GM18858 (cell line): Measurements from ENCODE around the gene MT1E.

Experiments used
- ATAC-seq: cut with Tn5 transposase; IDR thresholded peaks from one replicate; pipeline ENCODE4 v1.9.1; 2021; ENCODE audit not compliant: unreplicated experiment

MT1E gene

DNA sequence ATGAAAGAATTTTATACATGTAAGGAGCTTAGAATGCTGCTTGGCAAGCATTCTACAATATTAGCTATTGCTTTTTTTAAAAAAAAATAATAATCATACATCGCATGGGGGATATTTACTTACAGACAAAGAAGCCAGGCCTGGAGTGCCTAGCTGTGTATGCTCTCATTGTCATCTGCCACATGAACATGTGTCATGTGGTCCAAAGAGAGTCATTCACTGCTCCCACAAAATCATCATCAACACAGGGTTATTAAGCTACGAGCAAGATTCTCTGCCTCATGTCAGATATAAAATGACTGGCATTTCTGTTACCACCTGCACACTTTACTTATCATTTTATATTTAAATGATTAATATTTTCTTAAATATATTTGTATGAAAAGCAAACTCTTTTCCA, 1.9 kb upstream of the MT1E start:
- no peak for ATAC-seq

DNA sequence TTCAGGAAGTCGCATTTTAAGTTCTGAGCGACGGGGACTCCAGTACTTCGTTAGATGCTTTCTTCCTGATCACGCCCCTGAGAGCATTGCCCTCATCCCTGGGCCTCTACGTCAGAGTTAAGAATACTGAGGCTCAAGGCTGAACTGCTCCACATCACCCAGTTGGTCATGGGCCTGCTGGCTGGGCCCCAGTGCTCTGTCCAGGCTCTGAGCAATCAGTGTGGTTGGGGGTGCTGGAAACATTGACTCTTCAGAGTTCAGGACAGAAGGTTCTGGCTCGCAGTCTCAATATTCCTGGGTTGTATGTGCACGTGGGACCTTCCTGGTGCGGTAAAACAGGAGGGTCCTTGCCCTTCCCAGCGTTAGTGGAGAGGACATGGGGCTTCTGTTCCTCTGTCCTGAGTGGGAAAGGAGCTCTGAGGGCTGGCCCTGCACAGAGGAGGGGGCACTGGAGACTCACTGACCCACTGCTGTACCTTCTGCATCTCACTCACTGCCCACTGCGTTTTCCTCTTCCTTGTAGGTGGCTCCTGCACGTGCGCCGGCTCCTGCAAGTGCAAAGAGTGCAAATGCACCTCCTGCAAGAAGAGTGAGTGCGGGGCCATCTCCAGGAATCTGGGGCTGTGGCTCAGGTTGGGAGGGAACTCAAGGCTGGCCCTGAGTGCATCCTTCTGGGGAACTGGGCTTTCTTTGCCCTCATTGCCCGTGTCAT, 518 bp downstream of the MT1E start:
- no peak for ATAC-seq

DNA sequence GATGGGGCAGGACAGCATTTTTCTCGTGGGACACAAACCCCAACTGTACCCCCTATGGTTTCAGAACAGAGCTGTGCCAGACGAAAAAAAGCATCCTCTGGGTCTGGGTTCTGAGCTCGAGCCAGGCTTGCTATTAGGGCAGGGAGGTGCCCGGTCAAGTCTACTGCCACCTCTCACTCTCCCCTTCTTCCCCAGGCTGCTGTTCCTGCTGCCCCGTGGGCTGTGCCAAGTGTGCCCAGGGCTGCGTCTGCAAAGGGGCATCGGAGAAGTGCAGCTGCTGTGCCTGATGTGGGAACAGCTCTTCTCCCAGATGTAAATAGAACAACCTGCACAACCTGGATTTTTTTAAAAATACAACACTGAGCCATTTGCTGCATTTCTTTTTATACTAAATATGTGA, 1.1 kb downstream of the MT1E start:
- no peak for ATAC-seq

DNA sequence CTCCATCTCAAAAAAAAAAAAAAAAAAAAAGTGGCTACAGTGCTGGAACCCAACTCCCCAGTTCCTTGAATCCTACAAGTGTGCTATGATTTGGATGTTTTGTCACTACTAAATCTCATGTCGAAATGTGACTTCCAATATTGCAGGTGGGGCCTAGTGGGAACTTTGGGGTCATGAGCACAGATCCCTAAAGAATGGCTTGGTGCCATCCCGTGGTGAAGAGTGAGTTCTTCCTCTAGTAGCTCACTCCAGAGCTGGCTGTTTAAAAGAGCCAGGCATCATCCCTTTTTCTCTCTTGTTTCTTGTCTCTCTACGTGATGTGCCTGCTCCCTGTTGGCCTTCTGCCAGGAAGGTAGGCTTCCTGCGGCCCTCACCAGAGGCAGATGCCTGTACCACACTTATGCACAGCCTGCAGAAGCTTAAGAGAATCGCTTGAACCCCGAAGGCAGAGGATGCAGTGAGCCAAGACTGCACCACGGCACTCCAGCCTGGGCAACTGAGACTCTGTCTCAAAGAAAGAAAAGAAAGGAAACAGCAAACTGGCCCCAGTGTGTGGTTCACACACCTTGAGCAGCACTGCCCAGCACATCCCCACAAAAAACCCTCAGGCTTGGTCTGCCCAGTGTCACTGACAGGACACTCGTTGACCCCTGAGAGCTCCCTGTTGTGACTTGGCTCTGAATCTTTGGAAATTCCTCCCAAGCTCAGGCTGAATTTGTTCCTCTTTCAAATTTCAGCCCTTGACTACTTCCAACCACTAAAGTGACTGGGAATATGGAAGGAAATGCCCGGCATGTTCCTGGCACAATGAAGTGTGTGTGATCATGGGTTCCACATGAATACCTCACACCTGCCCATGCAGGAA, 3.1 kb downstream of the MT1E start:
- ATAC-seq: no peak

DNA sequence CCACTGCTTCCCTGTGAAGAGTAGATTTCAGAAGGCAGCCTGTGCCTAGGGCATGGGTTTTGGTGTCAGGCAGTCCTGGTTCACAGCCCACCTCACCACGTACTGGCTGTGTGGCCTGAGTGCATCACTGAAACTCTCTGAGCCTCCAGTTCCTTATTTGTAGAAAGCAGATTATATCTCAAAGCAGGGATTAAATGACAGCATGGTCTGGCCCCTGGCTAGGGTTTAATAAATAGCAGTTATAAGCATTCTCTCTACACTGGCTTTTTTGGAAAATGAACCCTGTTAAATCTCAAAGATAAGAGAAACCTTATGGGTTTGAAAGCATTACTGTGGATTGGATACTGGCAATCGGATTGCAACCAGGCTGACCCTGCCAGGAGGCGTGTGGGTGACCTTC, 4.0 kb downstream of the MT1E start:
- no peak for ATAC-seq

DNA sequence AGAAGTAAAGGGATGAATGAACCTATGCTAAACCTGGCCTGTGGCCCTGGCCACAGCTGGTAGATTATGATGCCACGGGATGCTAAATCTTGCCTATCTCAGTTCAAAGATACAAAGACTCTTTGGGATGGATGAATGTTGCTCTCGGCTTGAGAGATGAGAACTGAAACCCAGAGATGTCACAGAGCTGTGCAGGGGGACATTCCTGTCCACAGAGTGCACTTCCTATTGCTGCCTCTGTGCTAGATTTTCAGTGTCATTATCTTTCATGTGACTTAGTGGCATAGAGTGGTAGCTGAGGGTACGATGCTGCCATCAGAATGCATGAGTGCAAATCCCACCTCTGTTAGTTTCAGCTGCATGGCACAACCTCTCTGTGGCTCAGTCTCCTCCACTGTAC, 4.6 kb downstream of the MT1E start:
- ATAC-seq: peak; percentile 91

DNA sequence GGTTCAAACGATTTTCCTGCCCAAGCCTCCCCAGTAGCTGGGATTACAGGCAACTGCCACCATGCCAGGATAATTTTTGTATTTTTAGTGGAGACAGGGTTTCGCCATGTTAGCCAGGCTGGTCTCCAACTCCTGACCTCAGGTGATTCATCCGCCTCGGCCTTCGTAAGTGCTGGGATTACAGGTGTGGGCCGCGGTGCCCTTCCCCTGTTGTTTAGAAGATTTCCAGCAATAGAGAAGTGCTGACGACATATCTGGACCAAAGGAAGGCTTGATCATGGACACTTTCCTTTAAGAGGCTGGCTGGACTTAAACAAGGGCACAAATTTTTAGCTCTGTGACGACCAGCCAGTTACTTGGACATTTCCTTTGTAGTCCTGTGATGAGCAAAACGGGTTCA, 5.6 kb downstream of the MT1E start:
- no peak for ATAC-seq

DNA sequence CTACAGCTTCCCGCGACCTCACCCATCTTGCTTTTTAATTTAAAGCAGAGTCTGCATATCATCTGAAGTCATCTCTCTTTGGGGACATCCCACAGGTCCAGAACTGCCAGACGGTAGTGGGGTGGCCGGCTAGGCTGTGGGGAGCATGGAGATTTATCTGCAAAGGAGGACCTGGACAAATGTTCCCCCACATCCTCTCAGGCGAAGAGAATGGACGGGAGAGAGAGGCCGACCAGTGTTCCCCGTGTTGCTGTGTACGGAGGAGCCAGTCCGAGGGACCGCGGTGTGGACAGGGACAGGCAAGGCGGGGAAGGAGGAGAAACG, 6.2 kb downstream of the MT1E start:
- ATAC-seq: no peak

DNA sequence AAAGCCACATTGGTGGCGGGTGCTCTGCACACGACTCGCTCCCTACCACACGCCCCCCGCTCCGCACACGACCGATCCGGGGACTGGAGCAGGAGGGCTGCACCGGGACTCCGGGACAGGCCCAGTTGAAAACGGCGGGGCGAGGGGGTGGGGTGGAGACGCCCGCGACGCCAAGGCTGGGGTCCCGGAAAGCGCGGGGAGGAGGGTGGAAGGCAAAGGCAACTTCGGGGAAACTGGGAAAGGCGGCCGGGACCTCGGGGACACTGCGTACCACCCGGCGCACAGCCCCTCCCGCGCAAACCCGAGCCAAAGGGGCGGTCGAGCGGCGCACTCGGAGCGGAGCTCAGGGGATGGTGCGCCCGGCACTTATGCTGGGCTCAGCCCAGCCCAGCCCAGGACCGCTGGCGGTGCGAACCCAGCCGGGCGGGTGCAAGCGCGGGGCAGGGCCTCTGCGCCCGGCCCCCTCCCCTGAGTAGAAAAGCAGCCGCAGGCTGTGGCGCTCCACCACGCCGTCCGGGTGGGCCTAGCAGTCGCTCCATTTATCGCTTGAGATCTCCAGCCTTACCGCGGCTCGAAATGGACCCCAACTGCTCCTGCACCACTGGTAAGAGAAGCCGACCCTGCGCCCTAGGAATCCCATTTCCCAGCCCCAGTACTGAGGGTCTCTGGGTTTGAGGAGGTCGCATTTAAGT, 6.7 kb downstream of the MT1E start, which contains the start of gene MT1M:
MT1M (plus strand) TSS at position 504 of the 692 bp plus-strand sequence; CDS start at position 577, 73 bp downstream.
- no peak for ATAC-seq

DNA sequence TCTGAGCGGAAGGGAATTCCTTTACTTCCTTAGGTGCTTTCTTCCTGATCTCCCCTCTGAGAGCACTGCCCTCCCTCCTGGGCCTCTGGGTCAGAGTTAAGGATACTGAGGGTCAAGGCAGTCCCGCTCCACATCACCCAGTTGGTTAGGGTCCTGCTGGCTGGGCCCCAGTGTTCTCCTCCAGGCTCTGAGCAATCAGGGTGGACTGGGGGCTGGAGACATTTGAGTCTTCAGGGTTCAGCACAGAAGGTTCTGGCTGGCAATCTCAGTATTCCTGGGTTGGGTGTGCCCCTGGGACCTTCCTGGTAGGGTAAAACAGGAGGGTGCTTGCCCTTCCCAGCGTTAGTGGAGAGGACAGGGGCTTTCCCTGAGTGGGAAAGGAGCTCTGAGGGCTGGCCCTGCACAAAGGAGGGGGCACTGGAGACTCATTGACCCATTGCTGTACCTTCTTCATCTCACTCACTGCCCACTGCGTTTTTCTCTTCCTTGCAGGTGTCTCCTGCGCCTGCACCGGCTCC, 7.3 kb downstream of the MT1E start:
- no peak for ATAC-seq

DNA sequence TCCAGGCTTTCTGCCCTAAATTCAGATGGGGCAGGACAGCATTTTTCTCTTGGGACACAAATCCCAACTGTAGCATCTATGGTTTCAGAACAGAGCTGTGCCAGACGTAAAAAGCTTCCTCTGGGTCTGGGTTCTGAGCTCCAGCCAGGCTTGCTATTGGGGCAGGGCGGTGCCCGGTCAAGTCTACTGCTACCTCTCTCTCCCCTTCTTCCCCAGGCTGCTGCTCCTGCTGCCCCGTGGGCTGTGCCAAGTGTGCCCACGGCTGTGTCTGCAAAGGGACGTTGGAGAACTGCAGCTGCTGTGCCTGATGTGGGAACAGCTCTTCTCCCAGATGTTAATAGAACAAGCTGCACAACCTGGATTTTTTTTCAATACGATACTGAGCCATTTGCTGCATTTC, 8.0 kb downstream of the MT1E start:
- no peak for ATAC-seq

DNA sequence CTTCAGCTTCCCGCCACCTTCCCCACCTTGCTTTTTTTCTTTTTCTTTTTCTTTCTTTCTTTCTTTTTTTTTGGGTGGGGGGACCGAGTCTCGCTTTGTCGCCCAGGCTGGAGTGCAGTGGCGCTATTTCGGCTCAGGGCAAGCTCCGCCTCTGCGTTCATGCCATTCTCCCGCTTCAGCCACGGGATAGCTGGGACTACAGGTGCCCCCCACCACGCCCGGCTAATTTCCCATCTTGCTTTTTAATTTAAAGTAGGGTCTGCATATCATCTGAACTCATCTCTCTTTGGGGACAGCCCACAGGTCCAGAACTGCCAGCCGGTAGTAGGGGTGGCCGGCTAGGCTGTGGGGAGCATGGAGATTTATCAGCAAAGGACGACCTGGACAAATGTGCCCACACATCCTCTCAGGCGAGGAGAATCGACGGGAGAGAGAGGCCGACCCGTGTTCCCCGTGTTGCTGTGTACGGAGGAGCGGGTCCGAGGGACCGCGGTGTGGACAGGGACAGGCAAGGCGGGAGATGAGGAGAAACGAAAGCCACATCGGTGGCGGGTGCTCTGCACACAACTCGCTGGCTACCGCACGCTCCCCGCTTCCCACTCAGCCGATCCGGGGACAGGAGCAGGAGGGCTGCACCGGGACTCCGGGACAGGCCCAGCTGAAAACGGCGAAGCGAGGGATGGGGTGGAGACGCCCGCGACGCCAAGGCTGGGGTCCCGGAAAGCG, 9.3 kb downstream of the MT1E start:
- ATAC-seq: no peak

DNA sequence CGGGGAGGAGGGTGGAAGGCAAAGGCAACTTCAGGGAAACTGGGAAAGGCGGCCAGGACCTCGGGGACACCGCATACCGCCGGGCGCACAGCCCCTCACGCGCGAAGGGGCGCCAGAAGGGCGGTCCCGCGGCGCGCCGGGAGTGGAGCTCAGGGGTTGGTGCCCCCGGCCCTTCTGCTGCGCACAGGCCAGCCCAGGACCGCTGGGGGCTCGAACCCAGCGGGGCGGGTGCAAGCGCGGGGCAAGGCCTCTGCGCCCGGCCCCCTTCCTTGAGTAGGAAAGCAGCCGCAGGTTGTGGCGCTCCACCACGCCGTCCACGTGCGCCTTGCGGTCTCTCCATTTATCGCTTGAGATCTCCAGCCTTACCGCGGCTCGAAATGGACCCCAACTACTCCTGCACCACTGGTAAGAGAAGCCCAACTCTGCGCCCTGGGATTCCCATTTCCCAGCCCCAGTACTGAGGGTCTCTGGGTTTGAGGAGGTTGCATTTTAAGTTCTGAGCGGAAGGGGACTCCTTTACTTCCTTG, 9.9 kb downstream of the MT1E start:
- no peak for ATAC-seq

DNA sequence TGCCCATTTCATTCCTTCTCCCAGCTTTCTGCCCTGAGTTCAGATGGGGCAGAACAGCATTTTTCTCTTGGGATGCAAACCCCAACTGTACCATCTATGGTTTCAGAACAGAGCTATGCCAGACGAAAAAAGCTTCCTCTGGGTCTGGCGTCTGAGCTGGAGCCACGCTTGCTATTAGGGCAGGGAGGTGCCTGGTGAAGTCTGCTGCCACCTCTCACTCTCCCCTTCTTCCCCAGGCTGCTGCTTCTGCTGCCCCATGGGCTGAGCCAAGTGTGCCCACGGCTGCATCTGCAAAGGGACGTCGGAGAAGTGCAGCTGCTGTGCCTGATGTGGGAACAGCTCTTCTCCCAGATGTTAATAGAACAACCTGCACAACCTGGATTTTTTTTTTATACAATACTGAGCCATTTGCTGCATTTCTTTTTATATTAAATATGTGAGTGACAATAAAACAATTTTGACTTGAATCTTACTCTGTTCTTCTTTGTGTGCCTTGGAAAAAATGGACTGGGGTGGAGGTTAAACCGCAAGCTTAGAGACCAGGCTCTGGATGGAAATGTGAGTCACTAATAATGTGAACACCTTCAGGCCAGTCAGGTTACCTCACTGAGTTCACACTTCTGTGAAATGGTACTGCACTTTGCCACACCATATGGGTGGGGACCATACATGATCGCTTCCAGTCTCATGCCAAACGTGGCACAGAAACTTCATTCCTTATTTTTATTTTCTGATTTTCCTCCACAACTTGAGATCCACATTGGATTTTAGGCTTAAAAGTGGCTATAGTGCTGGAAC, 11.2 kb downstream of the MT1E start:
- ATAC-seq: no peak

DNA sequence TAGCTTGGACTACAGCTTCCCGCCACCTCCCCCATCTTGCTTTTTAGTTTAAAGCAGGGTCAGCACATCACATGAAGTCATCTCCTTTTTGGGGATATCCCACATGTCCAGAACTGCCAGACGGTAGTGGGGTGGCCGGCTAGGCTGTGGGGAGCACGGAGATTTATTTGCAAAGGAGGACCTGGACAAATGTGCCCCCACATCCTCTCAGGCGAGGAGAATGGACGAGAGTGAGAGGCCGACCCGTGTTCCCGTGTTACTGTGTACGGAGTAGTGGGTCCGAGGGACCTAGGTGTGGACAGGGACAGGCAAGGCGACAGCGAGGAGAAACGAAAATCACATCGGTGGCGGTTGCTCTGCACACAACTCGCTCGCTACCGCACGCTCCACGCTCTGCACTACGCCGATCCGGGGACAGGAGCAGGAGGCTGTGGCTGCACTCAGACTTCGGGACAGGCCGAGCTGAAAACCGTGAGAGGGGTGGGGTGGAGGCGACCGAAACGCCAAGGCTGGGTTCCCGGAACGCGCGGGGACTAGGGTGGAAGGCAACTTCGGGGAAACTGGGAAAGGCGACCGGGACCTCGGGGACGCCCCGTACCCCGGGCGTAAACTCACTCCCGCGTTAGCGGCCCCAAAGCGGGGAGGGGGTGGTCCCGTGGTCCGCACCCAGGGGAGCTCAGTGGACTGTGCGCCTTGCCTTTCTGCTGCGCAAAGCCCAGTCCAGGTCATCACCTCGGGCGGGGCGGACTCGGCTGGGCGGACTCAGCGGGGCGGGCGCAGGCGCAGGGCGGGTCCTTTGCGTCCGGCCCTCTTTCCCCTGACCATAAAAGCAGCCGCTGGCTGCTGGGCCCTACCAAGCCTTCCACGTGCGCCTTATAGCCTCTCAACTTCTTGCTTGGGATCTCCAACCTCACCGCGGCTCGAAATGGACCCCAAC, 12.5 kb downstream of the MT1E start, which contains the start of gene MT1A:
MT1A (plus strand) TSS at position 853 of the 937 bp plus-strand sequence; CDS start at position 926, 73 bp downstream.
- ATAC-seq: no peak

DNA sequence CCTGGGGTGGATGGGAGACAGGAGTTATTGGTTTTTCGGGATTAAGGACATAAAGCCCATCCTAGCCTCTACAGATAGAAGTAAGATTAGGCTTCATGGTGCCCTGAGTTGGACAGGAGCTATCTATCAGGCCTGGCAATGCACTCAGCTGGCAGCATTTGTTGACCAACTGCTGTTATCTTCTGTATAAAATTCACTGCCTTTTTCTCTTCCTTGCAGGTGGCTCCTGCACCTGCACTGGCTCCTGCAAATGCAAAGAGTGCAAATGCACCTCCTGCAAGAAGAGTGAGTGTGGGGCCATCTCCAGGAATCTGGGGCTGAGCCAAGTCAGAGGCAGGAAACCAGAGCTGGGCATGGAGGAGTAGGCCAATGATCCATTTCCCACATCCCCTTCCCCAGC, 13.5 kb downstream of the MT1E start:
- ATAC-seq: no peak

DNA sequence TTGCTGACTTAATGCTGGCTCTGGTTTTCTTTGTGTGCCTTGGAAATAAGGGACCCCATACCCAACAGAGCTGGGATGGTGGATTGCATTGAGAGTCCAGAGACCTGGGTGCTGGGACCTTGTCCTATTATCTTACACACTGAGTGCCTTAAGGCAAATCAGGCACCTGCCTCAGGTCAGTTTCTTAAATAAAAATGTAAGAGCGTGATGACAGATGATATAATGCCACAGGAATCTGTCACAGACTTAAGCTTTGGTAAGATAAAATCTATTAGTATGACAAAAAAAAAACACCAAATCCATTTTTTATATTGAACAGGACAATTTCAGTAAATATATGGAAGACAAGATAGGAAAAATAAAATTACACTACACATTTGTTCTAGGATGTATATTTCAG, 14.5 kb downstream of the MT1E start:
- no peak for ATAC-seq

DNA sequence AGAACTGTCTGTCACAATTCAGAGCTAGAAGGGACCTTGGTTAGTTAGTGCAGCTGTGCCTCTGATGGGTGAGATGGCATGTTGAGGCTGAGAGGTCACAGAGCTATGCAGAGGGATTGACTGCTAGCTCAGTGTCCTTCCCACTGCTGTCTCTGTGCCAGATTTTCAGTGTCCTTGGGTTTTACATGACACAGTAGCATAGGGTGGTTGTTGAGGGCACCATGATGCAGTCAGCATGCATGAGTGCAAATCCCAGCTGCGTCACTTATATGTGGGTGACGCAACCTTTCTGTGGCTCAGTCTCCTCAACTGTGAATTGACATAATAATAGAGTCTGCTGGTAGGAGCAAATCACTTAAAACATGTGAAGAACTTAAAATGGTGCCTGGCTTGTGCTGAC, 15.6 kb downstream of the MT1E start:
- no peak for ATAC-seq
